HepG2 (cell line): ENCODE measurements around the gene TMEM117. TPM values are rescaled to one million over a fixed set of nuclear protein-coding genes. Genes with fewer than 3 reads are reported as not detected.
A peak's percentile ranks its signal among the peaks of the same experiment; 100 is the strongest.

Experiments
- ATAC-seq: fragments of 200-7000 bp; cut with Tn5 transposase; 3 replicates; pipeline ENCODE4 v1.9.1; 2020; ENCODE audit warnings: mild to moderate bottlenecking, moderate library complexity
- BruUV-seq: library from RNA; stranded (reverse); fragments of 400-500 nt; replicated peaks from 2 replicates; lab custom pipeline; 2021; lab: Mats Ljungman, UMichigan
- CTCF ChIA-PET: fragments of 300-600 bp; formaldehyde crosslinking; extraction: SDS; loops from one replicate; lab custom pipeline; 2021; ENCODE audit warnings: low total read pairs, inconsistent platforms, low intra/inter-chr PET ratio; lab: Yijun Ruan, JAX
- POLR2A ChIA-PET: fragments of 350-600 bp; sonication (Branson Sonifier 250); formaldehyde crosslinking; loops from one replicate; lab custom pipeline; 2020; ENCODE audit warnings: antibody characterized with exemption, inconsistent platforms; lab: Yijun Ruan, JAX
- DNase-seq: peaks from one replicate; pipeline ENCODE4 v3.0.0-alpha.2; 2015; ENCODE audit warnings: low spot score
- FAIRE-seq: peaks from 3 replicates; lab custom pipeline; 2011; peaks lifted over from hg19 to GRCh38; lab: Jason Lieb, UNC
- H2AFZ ChIP-seq: one replicate; pipeline ENCODE4 v1.6.1; 2011; ENCODE audit warnings: low read length, inconsistent platforms
- H3K27ac ChIP-seq: fragments of 300-600 bp; 3 replicates; pipeline ENCODE4 v1.8.0; 2011; ENCODE audit warnings: mixed run types, mild to moderate bottlenecking, mixed read lengths, low read length, inconsistent platforms; ENCODE audit not compliant: insufficient read depth; ENCODE audit errors: extremely low read length
- H3K27me3 ChIP-seq, 2 experiments: fragments of 200-600 bp in 1 of 2; 2 replicates in 1 of 2; 3 replicates in 1 of 2; pipeline versions ENCODE4 v1.6.0 to v1.8.0; 2011; ENCODE audit warnings: low read length in 2 of 2, mild to moderate bottlenecking in 2 of 2, moderate library complexity in 2 of 2, inconsistent platforms in 1 of 2; ENCODE audit not compliant: insufficient read depth in 2 of 2, control insufficient read depth in 1 of 2
- H3K36me3 ChIP-seq, 2 experiments: fragments of 200-600 bp in 1 of 2; replicated peaks in 1 of 2; 2 replicates in 1 of 2; 3 replicates in 1 of 2; pipeline versions ENCODE4 v1.5.1 to v1.8.0; 2011; ENCODE audit warnings: low read length in 2 of 2, inconsistent platforms in 1 of 2; ENCODE audit not compliant: insufficient read depth in 2 of 2, control insufficient read depth in 1 of 2
- H3K4me1 ChIP-seq: 2 replicates; pipeline ENCODE4 v1.5.1; 2012; ENCODE audit warnings: low read length, inconsistent platforms; ENCODE audit not compliant: insufficient read depth
- H3K4me2 ChIP-seq: 2 replicates; pipeline ENCODE4 v1.6.0; 2011; ENCODE audit warnings: low read depth, low read length, inconsistent platforms
- H3K4me3 ChIP-seq, 3 experiments: fragments of 200-600 bp in 1 of 3; sonication (generic), shearing (Covaris generic) in 1 of 3; replicated peaks in 1 of 3; 2 replicates each; pipeline ENCODE4 v1.5.1; 2011 to 2016; ENCODE audit warnings: low read length in 3 of 3, inconsistent platforms in 2 of 3, low read depth in 2 of 3, mild to moderate bottlenecking in 2 of 3, control low read depth in 1 of 3, mixed read lengths in 1 of 3; ENCODE audit not compliant: insufficient read depth in 1 of 3
- H3K79me2 ChIP-seq: one replicate; pipeline ENCODE4 v1.6.1; 2011; ENCODE audit warnings: low read length, inconsistent platforms; ENCODE audit not compliant: insufficient read depth
- H3K9ac ChIP-seq: 2 replicates; pipeline ENCODE4 v1.6.0; 2011; ENCODE audit warnings: mild to moderate bottlenecking, low read depth, low read length, inconsistent platforms; ENCODE audit not compliant: insufficient read depth
- H3K9me3 ChIP-seq: 2 replicates; pipeline ENCODE4 v1.5.1; 2012; ENCODE audit warnings: mild to moderate bottlenecking, low read length
- H4K20me1 ChIP-seq: 2 replicates; pipeline ENCODE4 v1.6.0; 2011; ENCODE audit warnings: inconsistent platforms, mild to moderate bottlenecking, low read length, moderate library complexity; ENCODE audit not compliant: insufficient read depth
- ATF7 ChIP-seq, 2 experiments: fragments of 450-650 bp in 1 of 2; sonication (generic) in 1 of 2; formaldehyde crosslinking in 1 of 2; IDR thresholded peaks; 2 replicates each; pipeline versions ENCODE4 v1.4.0 to v1.6.1; 2016 to 2020; ENCODE audit warnings: antibody characterized with exemption in 1 of 2, mild to moderate bottlenecking in 1 of 2, missing genetic modification reagents in 1 of 2
- CC2D1A ChIP-seq: sonication (generic); formaldehyde crosslinking; IDR thresholded peaks from 2 replicates; pipeline ENCODE4 v1.8.1; 2023; ENCODE audit warnings: mild to moderate bottlenecking, missing genetic modification reagents
- CEBPB ChIP-seq: IDR thresholded peaks from 2 replicates; pipeline ENCODE4 v1.6.1; 2011; ENCODE audit warnings: low read depth, low read length, improper control_type of control experiment, borderline replicate concordance
- FOXK2 ChIP-seq: fragments of 450-650 bp; IDR thresholded peaks from 2 replicates; pipeline ENCODE4 v1.6.1; 2016
- HDAC2 ChIP-seq: sonication (generic); formaldehyde crosslinking; IDR thresholded peaks from 2 replicates; pipeline ENCODE4 v1.4.0; 2020; ENCODE audit warnings: missing genetic modification reagents
- IKZF1 ChIP-seq: fragments of 450-650 bp; IDR thresholded peaks from 2 replicates; pipeline ENCODE4 v1.7.1; 2016
- RBAK ChIP-seq: sonication (generic); formaldehyde crosslinking; IDR thresholded peaks from 2 replicates; pipeline ENCODE4 v1.5.1; 2020; ENCODE audit warnings: mild to moderate bottlenecking, missing genetic modification reagents
- SMAD3 ChIP-seq: sonication (generic); formaldehyde crosslinking; IDR thresholded peaks from 2 replicates; pipeline ENCODE4 v1.4.0; 2020; ENCODE audit warnings: missing genetic modification reagents
- TBX3 ChIP-seq: fragments of 450-650 bp; IDR thresholded peaks from 2 replicates; pipeline ENCODE4 v1.6.1; 2017; ENCODE audit warnings: antibody characterized with exemption, mild to moderate bottlenecking, inconsistent platforms, borderline replicate concordance
- ZBTB42 ChIP-seq: sonication (generic); formaldehyde crosslinking; IDR thresholded peaks from 2 replicates; pipeline ENCODE4 v1.5.0; 2020; ENCODE audit warnings: mild to moderate bottlenecking, missing genetic modification reagents
- ZNF484 ChIP-seq: sonication (generic); formaldehyde crosslinking; IDR thresholded peaks from 2 replicates; pipeline ENCODE4 v1.5.1; 2020; ENCODE audit warnings: mild to moderate bottlenecking, low read depth, missing genetic modification reagents, borderline replicate concordance
- ZNF552 ChIP-seq: sonication (generic); formaldehyde crosslinking; IDR thresholded peaks from 2 replicates; pipeline ENCODE4 v1.9.0; 2022; ENCODE audit warnings: missing genetic modification reagents, mild to moderate bottlenecking, borderline replicate concordance
- ZNF746 ChIP-seq: sonication (generic); formaldehyde crosslinking; IDR thresholded peaks from 2 replicates; pipeline ENCODE4 v1.8.0; 2022; ENCODE audit warnings: mild to moderate bottlenecking, missing genetic modification reagents
- ZNF883 ChIP-seq: sonication (generic); formaldehyde crosslinking; IDR thresholded peaks from 2 replicates; pipeline ENCODE4 v1.5.1; 2020; ENCODE audit warnings: mild to moderate bottlenecking, missing genetic modification reagents; ENCODE audit errors: not compliant biosample characterization
- WGBS: methylation state at CpG from one replicate; pipeline ENCODE4 v1.1.6; 2017; ENCODE audit warnings: low lambda C conversion rate; 5-methylcytosine and 5-hydroxymethylcytosine counted together
- in situ Hi-C: cut with HindIII; loops from 2 replicates; pipeline ENCODE4 v1.10.0; 2017; ENCODE audit warnings: low pct_unique_long_range_greater_than_20kb; ENCODE audit not compliant: extremely low pct_ligation_motif_present
- intact Hi-C: fragments of 100-400 bp; cut with micrococcal nuclease; formaldehyde crosslinking; loops from one replicate; pipeline ENCODE4 v1.10.0; 2022; ENCODE audit not compliant: unreplicated experiment
- polyA plus RNA-seq, 8 experiments: library from polyadenylated mRNA; depleted of rRNA in 3 of 8; stranded (reverse) in 7 of 8; unstranded in 1 of 8; fragments of >200 nt; fragmentation: Illumina TruSeq in 4 of 8; extraction: Trizol in 4 of 8; gene quantifications; 2 replicates each; pipeline versions ENCODE4 v1.2.1 to v1.2.3, GENCODE V29; 2011 to 2016; ENCODE audit warnings: low read depth in 4 of 8, missing spikeins in 1 of 8, mixed read lengths in 1 of 8; ENCODE audit not compliant: insufficient read depth in 1 of 8
- total RNA-seq, 5 experiments: library from RNA; depleted of rRNA; stranded (reverse); fragments of >200 nt; fragmentation: Illumina TruSeq; extraction: Trizol; gene quantifications; 2 replicates each; pipeline ENCODE4 v1.2.3, GENCODE V29; 2016; ENCODE audit warnings: low read depth in 1 of 5
- TF ChIP-seq, protein P1 (sequence below), 2 experiments: sonication (generic) in 1 of 2; formaldehyde crosslinking in 1 of 2; IDR thresholded peaks; 2 replicates each; pipeline versions ENCODE4 v1.5.1 to v1.6.1; 2011 to 2020; ENCODE audit warnings: borderline replicate concordance in 1 of 2, low read depth in 1 of 2, low read length in 1 of 2, mild to moderate bottlenecking in 1 of 2, missing genetic modification reagents in 1 of 2, moderate library complexity in 1 of 2
- TF ChIP-seq, protein P2 (sequence below): sonication (generic); formaldehyde crosslinking; IDR thresholded peaks from 2 replicates; pipeline ENCODE4 v1.9.0; 2022; ENCODE audit warnings: missing genetic modification reagents, mild to moderate bottlenecking, borderline replicate concordance

Gene TMEM117
- total and polyA plus RNA-seq, 2 of the 13 experiments (the other 11 are each of a cell fraction or from before 2014, with no cell fraction given), result 2.8 to 8.5 TPM

- Histone ChIP-seq H2AFZ (no peak overlapping the region), H3K4me2 (no peak overlapping the region), H3K4me3 (no peak overlapping the region), H3K4me1 (peaks cover 9% of the 10 kb centered on the region), H3K27me3 (no peaks in the 10 kb centered on the region), H4K20me1 (no peaks in the 10 kb centered on the region), H3K9ac (no peak overlapping the region), H3K79me2 (no peaks in the 10 kb centered on the region), H3K36me3 (no peaks in the 10 kb centered on the region), H3K27ac (no peak overlapping the region), H3K9me3 (peaks cover 27% of the 10 kb centered on the region)
- TF ChIP-seq ZNF746, result no peak
- FAIRE-seq (no peak), DNase-seq (no peak), ATAC-seq (no peak)
- no TSS peak for BruUV-seq
- POLR2A ChIA-PET, result no interaction called here
- in situ Hi-C loops (no loop called here), intact Hi-C loops (no loop called here)
- CTCF ChIA-PET, result no interaction called here
- 91% methylated on average over 3 of the region's 3 CpGs for WGBS
These were observed 140.1 kb downstream of the TMEM117 start for GRCh38 chr12:43976027-43976426.

DNA sequence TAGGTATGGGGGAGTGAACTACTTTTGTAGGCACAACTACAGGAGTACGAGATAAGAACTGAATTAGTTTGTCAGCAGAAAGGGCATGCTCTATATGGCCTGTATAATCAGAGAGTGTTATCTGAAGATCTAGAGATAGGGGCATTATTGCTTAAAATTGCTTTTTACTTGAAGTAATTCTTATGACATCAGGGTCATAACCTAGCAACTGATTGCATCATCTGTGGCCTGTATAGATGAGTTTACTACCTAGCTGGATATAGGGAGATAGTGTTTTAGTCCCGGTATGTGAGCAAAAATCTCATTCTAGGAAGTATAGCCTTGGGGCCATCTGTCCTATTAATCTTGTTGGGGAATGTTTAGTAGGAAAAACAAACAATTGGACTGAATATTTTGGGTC is 142.7 kb downstream of the TMEM117 start:
- Histone ChIP-seq H3K9me3 (peaks cover 30% of the 10 kb centered on the region), H3K9ac (no peak overlapping the region), H3K36me3 (no peaks in the 10 kb centered on the region), H3K27ac (no peak overlapping the region), H2AFZ (no peak overlapping the region), H3K79me2 (no peaks in the 10 kb centered on the region), H3K4me3 (no peak overlapping the region), H3K4me2 (no peak overlapping the region), H4K20me1 (no peaks in the 10 kb centered on the region), H3K27me3 (no peaks in the 10 kb centered on the region), H3K4me1 (peaks cover 17% of the 10 kb centered on the region)
- TF ChIP-seq ZBTB42 (CRISPR knock-in tag) (no peak), RBAK (no peak), ZNF484 (CRISPR knock-in tag) (no peak), IKZF1 (no peak), HDAC2 (CRISPR knock-in tag) (no peak), SMAD3 (no peak), CEBPB (peak; percentile 44; the same call in 1 of the 2 replicates), ZNF552 (CRISPR knock-in tag) (no peak), FOXK2 (no peak), TBX3 (no peak), CC2D1A (CRISPR knock-in tag) (no peak), ATF7 (IDR thresholded peaks at IDR 0.05) (peak; percentile 21; the same call in 1 of the 2 replicates), ATF7 (CRISPR knock-in tag; IDR thresholded peaks at IDR 0.05) (no peak), ZNF883 (CRISPR knock-in tag) (no peak)
- TF ChIP-seq, protein P1, sequence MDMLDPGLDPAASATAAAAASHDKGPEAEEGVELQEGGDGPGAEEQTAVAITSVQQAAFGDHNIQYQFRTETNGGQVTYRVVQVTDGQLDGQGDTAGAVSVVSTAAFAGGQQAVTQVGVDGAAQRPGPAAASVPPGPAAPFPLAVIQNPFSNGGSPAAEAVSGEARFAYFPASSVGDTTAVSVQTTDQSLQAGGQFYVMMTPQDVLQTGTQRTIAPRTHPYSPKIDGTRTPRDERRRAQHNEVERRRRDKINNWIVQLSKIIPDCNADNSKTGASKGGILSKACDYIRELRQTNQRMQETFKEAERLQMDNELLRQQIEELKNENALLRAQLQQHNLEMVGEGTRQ (IDR thresholded peaks at IDR 0.05; ENCODE audit: low read depth, low read length), result no peak
- TF ChIP-seq, protein P1 (CRISPR knock-in tag; IDR thresholded peaks at IDR 0.05; ENCODE audit: borderline replicate concordance), result no peak
- TF ChIP-seq, protein P2, sequence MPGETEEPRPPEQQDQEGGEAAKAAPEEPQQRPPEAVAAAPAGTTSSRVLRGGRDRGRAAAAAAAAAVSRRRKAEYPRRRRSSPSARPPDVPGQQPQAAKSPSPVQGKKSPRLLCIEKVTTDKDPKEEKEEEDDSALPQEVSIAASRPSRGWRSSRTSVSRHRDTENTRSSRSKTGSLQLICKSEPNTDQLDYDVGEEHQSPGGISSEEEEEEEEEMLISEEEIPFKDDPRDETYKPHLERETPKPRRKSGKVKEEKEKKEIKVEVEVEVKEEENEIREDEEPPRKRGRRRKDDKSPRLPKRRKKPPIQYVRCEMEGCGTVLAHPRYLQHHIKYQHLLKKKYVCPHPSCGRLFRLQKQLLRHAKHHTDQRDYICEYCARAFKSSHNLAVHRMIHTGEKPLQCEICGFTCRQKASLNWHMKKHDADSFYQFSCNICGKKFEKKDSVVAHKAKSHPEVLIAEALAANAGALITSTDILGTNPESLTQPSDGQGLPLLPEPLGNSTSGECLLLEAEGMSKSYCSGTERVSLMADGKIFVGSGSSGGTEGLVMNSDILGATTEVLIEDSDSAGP, result no peak
- FAIRE-seq (no peak), DNase-seq (no peak), ATAC-seq (no peak)
- in situ Hi-C loops (no loop called here), intact Hi-C loops (no loop called here)
- CTCF ChIA-PET, result no interaction called here
- BruUV-seq, result no TSS peak
- 97% methylated on average over 2 of the region's 2 CpGs for WGBS
- POLR2A ChIA-PET, result no interaction called here
